GM21367 (cell line): ENCODE results near the gene P2RY6.

Experiments used
- ATAC-seq: cut with Tn5 transposase; IDR thresholded peaks from one replicate; pipeline ENCODE4 v1.9.1; 2021; ENCODE audit not compliant: unreplicated experiment

Gene P2RY6

DNA sequence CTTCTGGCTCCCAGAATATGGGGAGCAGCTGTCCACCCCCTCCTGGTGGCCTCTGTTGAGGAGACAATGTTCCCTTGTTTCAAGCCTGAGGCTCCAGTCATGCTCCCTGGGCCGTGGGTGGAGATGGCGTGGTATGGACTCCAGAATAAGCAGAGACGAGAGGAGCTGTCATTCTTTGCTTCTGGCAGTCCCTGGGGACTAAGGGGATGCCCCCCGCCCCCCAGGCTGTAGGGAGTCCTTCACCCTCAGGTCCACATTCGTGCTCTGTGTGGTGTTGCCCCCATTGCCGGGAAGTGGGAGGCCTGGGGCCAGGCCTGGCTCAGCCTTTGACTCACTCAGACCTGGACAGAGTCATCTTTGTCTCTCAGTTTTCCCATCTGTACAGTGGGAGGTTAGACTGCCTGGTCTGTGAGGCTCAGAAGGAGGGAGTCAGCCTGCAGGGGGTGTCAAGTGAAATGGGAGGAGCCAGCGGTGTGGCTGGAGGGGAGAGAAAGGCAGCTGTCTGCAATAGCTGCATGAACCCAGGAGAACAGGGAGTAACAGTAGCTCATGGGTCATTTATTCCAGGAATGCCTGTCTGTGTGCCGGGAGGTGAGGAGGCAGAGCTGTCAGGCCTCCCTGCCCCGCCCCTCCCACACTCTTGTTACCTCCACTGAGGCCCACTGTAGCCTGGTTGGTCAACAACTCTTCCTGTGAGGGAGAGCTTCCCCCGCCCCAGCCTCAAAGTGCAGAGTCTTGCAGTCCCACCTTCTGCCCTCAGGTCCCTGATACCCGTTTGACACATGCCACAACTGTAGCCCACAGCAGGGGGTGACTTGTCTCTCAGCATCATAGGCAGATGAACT is 42.2 kb downstream of the P2RY6 start:
- ATAC-seq = no peak

DNA sequence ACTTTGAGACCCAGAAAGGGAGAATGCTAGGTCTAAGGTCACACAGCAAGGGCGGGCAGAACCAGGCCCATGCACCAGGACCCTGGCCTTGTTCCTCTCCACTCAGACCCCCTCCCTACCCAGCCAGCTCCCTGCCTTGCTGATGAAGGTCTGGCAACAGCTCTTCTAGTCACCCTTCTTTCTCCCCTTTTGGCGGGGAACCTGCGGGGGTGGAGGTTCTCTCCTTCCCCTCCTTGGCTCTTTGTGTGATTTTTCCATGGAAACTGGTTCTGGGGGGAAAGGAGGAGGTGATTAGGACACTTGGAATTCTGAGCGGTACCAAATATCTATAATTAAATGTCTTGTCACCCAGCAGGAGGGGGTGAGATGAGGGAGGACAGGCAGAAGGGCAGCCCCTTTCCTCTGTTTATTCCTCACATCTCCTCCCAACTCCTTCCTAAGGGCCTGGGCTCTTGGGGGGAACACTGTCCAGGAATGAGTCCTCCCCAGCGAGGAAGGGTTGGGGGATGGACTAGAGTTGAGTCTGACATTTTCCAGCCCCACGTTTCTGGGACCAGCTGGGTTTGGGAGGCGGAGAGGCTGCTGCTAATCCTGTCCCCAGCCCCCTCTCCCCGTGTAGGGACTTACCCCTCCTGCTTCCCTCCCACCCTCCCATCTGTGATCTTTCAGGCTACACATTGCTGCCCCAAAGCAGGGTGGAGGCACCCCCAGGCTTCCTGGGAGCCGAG is 43.3 kb downstream of the P2RY6 start:
- ATAC-seq = no peak

DNA sequence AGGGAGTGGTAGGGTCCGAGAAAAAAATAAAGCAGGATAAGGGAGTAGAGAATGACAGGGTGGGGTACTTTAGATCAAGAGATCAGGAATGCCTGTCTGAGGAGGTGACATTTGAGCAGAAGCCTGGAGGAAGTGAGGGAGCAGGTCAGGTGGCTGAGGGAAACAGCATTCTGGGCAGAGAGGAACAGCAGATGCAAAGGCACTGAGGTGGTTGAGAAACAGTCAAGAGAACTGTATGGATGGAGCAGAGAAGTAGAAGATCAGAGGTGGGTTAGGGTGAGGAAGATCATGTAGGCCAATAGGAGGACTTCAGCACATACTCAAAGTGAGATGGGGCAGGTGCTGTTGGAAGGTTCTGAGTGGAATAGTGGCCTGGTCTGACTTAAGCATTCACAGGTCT is 44.3 kb downstream of the P2RY6 start:
- no peak for ATAC-seq

DNA sequence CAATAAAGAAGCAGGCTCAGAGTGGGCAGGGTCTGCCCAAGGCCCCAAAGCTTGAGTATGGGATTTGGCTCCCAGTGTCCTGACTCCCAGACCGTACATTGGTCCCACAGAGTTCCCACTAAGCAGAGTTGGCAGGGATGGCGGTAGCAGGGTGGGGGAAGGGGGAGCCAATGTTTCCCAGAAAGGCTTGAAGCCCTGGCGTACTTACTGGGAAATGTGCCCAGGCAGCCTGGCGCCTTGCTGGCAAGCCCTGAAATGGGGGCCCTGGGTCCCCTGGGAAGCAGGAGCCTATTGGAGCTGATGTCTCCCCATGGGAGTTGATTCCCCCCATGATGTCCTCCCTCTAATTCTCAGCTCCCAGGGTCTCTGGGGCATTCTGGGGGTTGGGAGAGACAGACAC is 45.2 kb downstream of the P2RY6 start:
- ATAC-seq = no peak

DNA sequence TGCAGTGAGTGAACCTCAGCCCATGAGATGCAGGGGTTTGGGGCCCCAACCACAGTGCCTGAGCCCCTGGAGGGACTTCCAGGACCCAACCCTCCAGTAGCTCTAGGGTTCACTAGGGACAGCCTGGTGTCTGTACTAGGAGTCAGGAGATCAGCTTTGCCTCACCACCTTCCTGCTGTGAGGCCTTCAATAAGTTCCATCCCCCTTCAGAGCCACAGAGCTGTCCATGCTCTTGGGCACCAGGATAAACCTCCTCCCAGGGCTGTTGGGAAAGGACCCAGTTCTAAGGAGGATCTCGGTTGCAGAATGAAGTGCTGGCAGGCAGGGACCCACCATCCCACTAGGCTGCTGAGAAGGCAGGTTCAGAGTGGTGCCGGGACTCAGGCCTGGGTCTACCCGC is 45.7 kb downstream of the P2RY6 start:
- ATAC-seq = no peak

DNA sequence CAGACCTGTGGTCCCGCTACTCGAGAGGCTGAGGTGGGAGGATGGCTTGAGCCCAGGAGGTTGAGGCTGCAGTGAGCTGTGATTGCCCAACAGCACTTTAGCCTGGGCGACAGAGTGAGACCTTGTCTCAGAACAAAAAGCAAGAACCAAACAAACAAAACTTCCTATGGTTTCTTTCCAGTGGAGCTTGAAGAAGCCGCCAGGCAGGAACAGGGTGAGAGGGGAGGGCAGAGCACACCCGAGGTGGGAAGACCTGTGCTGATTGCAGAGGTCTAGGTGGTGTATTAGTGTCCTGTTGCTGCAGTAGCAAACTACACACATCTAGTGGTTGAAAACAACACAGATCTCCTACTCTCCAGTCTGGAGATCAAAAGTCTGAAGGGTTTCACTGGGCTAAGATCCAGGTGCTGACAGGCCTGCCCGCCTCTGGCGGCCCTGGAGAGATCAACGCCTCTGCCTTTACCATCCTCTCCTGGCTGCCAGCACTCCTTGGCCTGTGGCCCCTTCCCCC is 46.4 kb downstream of the P2RY6 start:
- ATAC-seq = no peak

DNA sequence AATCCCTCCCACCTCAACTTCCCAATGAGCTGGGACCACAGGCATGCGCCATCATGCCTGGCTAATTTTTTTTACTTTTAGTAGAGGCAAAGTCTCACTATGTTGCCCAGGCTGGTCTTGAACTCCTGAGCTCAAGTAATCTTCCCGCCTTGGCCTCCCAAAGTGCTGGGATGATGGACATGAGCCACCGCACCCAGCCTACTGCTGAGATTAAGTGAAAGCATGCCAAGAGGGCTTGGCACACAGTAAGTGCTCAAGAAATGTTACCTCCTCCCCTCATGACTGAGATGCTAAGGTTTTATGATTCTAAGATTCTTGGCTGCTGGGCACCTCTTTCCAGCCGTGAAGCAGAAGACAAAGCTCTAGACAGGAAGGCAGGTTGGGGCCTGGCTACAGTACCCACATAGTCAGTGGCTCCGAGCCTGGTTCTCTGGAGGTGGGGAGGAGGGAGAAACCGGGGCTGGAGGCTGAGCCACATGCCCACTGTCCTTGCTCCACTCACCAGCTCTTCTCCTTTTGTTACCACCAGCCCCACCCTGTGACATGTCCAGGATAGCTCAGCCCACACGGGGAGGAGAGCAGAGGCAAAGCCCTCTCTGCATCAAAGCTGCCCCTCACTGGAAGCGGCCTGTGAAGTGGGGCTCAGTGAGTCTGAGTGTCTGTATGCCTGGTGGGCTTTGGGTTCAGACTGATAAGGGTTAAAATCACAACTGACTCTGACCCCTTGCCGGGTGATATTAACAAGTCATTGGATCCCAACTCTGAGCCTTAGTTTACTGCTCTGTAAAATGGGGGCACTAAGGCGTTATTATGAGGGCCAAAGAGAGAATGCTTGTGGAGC is 48.8 kb downstream of the P2RY6 start:
- no peak for ATAC-seq

DNA sequence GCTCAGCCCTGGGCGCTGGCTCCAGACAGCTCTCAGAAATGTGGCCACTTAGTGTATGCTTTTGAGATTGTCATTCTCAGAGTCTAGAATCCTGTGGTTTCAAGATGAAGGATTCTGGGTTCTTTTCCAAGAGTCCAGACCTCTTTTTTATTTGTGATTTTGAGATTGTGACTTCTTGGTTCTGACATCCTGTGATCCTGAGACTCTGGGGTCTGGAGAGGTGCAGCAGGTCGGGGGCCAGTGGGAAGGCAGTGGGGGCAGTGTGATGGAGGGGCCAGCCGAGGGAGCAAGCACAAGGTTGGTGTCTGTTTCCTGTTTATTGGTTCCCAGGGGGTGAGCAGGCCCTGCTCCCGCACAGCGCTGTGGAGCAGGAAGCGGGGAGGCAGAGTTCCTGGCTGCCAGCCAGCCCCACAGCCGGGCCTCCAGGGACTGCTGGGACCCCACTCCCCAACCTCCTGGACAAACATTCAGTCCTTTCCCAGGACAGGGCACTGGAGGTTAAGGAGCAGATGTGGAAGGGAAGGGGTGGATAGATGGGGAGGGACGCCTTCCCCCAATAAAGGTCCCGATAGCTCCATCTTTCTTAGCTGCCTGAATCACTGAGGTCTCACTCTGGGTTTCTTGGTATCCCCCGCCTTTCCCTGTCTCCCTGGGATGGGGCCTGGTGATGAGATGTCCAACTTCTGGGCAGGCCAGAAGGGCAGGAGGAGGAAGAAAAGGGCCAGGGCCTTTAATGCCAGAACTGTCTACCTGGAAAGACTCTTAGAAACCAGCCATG is 49.7 kb downstream of the P2RY6 start:
- no peak for ATAC-seq

DNA sequence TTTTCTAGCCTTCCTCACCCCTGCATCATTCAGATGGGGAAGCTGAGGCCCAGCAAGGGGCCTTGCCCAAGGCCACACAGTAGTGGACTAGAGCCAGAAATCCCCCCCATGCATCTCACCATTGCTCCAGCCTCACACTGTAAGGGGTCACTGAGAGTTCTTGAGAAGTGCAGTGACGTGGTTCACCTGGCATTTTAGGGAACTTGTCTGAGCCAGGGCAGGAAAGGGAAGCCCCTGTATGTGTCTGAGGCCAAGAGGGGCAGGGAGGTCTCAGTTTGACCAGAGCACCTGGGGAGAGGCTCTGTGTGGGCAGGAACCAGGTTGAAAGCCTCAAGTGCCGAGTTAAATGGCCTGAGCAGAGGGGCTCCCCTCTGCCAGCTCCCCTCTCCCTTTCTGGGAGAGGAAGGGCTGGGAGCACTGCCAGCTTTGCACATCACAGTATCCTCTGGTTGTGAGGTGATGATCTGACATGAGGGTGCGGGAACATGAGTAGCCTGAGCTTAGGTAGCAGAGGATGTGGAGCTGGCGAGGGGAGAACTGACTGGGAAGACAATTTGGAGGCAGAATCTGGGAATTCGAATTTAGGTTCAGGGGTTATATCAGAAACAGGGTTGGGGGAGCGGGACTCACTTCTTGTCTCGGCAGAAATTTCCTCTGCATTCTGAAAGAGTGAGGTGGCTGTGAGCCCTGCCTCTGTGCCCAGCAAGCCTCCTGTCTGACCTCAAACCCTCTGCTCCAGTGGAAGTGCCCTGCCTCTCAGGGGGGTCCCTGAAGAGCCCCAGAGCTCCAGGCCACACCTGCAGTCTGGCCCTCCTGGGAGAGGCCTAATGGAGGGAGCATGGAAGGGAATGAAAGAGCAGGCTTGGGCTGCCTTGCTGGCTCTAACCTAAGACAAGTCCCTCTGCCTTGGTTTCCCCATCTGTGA is 50.5 kb downstream of the P2RY6 start:
- no peak for ATAC-seq

DNA sequence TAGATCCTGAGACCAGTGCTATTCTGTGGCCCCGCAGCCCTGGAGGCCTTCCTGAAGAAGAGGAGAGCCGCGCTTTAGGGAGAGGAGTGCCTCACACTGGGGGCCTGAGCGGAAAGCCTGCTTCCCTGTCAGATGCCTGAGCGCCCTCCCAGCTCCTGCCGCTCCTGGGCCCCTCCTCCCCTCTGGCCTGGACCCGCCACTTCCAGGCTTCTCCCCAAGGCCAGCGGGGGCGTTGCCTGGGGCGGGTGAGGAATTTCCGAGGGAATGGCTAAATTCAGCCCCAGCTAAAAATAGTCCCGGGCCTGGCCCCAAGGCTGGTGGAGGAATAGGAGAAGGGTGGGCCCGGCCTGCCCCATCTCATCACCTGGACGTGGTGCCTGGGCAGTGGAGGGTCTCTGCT is 51.3 kb downstream of the P2RY6 start:
- ATAC-seq = no peak

DNA sequence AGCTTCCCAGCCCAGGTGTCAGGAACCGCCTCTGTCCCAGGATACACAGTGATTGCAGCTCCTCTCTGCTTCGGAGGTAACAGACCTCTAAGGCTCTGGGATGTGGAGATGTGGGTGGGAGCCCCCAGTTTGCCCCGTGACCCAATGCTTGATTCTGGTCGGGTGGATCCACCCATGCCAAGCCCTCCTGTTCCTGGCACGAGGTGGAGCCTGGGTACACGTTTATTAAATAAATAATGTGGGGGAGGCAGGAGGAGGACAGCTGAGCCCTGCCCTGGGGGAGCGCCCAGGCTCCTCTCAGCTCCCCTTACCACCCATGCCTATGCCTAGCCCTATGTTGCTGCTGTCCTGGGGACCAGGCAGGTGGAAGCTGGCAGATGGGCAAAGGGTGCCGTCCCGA is 52.0 kb downstream of the P2RY6 start:
- ATAC-seq = no peak

DNA sequence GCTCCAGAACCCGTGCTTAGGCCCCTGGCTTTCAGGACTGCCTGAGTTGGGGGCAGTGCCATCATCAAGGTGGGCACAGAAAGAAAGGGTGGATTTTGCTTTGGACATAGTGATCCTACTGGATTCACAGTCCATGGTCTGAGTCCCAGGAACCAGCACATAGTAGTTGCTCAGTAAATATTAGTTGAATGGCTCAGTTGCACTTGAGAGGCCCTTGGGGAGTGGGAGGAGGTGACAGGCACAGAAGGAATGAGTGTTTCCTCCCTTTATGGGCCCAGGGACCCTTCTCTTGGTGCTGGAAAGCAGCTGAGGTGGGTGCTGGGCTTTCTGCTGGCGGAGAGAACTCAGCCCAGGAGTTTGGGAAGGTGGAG is 52.5 kb downstream of the P2RY6 start:
- no peak for ATAC-seq

DNA sequence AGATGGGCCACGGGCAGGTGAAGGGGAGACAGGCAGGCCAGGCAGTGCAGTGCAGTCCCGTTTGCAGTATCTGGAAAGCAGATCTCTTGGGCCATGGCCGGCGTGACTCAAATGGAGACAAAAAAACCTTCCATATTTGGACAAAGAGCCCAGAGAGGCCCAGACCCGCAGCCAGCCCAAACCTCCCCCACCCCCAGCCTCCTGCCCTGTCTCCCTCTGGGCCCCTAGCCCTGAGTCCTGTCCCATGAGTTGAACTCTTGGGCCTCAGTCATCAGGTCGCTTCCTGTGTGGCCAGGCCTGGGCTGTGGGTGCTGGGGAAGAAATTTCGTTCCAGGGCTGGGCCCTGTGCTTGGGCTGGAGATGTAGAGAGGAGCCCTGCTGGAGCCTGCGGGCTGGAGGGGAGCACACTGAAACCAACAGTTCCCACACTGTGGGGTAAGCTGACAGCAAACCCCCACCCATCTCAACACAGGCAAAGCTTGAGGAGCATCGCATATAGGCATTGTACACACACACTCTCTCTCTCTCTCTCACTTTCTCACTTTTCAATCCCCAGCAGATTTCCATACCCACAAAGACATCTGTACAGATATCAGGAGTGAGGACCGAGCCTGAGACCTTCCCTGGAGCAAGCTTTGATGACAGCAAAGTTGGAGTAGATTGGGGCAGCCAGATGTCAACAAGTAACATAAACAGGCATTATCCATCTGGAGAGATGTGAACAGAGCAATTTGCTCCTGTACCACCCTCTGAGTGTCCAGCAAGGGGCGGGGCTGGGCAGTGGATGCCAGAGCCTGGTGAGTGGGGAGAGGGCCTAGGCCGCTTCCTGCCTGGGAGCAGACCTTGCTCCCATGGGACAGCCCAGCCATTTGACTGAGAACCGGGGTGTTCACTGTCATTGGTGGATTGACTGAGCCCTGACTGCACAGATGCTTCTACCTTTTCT is 53.2 kb downstream of the P2RY6 start:
- ATAC-seq = peak; percentile 58

DNA sequence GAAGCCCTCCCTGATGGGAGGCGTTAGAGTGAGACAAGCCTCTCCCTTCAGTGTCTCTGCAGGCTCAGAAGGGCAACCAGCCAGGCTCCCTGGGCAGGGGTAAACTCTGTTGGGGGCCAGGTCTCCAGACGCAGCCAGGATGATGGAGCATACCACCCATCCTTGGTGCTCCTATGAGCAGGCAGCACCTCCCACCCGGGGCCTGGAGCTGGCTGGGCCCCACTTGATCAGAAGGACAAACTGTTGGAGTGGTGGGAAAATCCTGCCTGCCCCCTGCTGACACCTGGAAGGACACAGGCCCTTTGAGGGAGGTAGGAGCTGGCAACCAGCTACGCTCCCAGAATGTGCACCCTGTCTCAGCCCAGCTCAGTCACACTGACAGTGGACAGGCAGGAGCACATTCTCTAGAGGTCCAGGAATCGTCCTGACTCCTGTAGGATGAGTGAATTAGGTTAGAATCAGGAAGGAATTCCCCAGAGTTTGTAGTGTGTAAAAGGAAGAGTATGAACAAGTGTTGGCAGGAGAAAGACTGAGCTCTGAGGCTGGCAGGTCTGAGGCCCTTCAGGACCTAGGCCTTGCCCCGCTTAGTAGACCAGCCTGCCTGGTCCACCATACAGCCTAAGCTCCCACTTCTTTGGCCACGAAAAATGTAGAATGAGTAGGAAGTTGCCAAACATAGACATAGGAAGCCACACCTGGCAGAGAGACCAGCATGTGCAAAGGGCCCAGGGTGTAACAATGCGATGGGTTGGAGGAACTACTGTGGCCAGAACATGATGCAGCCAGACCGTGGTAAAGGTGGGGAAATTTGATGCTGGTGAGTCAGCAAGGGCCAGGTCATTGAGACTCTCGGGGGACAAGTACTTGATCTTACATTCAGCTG is 55.0 kb downstream of the P2RY6 start:
- ATAC-seq = no peak

DNA sequence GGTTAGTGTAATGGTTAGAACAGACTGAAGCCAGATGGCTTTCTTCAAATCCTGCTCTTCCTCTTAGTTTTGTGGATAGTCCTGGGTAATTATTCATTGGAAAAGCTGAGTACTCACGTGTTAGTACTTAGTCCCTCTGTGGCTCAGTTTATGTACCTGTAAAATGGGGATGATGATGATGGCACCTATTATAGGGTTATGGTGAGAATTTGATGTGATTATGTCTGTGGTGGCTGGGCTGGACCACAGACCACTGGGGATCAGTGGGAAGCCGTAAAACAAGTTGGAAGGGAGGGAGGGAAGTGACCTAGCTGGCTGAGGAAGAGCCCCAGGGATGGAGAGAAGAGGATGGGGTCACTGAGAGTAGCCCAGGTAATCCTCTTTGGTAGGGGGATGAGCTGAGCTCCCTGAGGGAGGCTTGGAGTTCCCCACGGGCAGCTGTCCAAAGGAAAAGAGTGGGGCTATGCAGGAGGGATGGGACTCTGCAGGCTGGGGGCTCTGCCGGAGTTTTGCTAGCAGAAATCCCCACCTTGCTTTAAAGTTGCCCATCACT is 55.8 kb downstream of the P2RY6 start:
- no peak for ATAC-seq

DNA sequence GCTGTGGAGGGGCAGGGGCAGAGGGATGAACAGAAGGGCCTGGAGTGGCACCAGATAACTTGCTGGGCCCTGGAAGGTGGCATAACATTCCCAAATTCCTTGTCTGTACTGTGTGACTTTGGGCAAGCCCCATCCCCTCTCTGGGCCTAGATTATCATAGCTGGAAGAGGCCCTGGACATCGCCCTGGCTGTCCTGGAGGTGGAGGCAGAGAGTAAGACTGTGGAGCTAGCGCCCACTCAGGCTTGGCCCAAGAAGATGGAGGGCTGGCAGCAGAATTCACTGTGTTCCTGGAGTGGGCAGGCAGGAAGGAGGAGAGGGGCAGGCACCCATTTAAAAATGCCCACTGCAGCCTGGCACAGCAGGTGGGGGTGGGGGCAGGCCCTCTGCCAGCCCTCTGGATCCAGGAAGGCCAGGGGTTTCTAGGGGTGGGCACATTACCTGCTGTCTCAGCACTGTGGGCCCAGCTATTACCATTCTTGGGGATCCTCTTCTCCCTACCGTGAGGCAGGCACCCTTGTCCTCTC is 58.5 kb downstream of the P2RY6 start:
- ATAC-seq = no peak
